Measurements from ENCODE around the gene PRKCE. TPM values are rescaled to one million over a fixed set of nuclear protein-coding genes. Genes with fewer than 3 reads are reported as not detected.

PRKCE gene
- total RNA-seq, 1 experiment from 2014 or later: 14.8 TPM

DNA sequence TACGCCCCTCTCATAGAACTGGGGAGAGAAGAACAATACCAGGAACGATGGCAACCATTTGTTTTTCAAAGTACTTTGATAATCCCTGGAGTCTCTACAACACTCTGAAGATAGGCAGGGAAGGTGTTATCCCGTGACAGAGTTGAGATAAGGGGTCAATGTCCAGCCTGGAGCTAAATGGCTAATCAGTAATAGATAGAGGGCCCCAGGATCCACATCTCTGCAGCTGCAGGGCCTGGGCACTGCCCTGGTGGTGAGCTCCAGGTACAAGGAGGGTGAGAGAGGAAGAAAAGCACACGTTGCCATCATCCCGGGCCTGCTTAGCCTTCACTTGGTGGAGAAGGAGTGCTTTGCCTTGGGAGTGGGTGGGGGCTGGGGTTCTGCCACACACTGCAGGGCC is 260.6 kb downstream of the PRKCE start (continued):
- TF ChIP-seq, protein P1, sequence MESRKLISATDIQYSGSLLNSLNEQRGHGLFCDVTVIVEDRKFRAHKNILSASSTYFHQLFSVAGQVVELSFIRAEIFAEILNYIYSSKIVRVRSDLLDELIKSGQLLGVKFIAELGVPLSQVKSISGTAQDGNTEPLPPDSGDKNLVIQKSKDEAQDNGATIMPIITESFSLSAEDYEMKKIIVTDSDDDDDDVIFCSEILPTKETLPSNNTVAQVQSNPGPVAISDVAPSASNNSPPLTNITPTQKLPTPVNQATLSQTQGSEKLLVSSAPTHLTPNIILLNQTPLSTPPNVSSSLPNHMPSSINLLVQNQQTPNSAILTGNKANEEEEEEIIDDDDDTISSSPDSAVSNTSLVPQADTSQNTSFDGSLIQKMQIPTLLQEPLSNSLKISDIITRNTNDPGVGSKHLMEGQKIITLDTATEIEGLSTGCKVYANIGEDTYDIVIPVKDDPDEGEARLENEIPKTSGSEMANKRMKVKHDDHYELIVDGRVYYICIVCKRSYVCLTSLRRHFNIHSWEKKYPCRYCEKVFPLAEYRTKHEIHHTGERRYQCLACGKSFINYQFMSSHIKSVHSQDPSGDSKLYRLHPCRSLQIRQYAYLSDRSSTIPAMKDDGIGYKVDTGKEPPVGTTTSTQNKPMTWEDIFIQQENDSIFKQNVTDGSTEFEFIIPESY (IDR thresholded peaks at IDR 0.05; ENCODE audit: extremely low read depth, insufficient replicate concordance, low read length): no peak

DNA sequence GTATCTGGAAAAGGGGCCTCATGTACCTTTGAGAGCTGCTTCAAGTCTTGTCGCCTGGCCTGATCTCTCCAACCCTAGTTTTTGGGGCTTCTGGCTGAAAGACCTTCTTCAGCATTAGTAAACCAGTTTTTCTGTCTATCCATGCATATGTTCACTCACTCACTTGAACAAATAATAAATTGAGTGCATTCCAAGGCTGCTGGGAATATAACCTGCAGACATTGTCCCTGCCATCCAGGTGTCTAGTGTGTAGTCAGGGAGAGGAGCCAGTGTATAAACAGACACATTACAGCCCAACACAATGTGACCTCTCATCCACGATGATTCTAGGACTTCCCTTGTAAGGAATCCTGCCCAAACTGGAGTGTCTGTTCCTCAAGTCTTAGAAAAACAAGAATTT is 262.1 kb downstream of the PRKCE start:
- Histone ChIP-seq H3K27ac (ENCODE audit: low read depth, low read length) (no peak overlapping the region), H3K9ac (ENCODE audit: low read length) (no peak overlapping the region), H3K4me1 (ENCODE audit: control insufficient read depth in 1 of 2, insufficient read depth in 2 of 2, low read length in 2 of 2) (peaks cover 8 to 22% of the 10 kb centered on the region in 2 experiments), H3K36me3 (ENCODE audit: control insufficient read depth in 1 of 2, insufficient read depth in 2 of 2, low read length in 2 of 2) (no peaks in the 10 kb centered on the region), H3K4me2 (ENCODE audit: low read length) (no peak overlapping the region), H3K4me3 (replicated peaks in 1 of 2; ENCODE audit: low read depth in 1 of 2, low read length in 2 of 2) (no peak overlapping the region), H2AFZ (ENCODE audit: low read depth, low read length, poor library complexity, severe bottlenecking) (no peak overlapping the region), H3K27me3 (ENCODE audit: insufficient read depth, low read length) (no peaks in the 10 kb centered on the region), H3K9me2 (ENCODE audit: insufficient read depth) (no peaks in the 10 kb centered on the region), H4K20me1 (ENCODE audit: insufficient read depth) (no peaks in the 10 kb centered on the region), H3K9me3 (ENCODE audit: control insufficient read depth in 1 of 2, insufficient read depth in 1 of 2, low read depth in 1 of 2, low read length in 2 of 2) (no peaks in the 10 kb centered on the region), H3K79me2 (ENCODE audit: insufficient read depth, low read length) (no peaks in the 10 kb centered on the region)
- BruUV-seq (replicated peaks): no TSS peak
- no peak for TF ChIP-seq ZNF274 (IDR thresholded peaks at IDR 0.05; ENCODE audit: low read depth, low read length)
- no peak for TF ChIP-seq EZH2phosphoT487 (IDR thresholded peaks at IDR 0.05; ENCODE audit: borderline replicate concordance)
- no peak for TF ChIP-seq SIN3A (IDR thresholded peaks at IDR 0.05; ENCODE audit: low read depth)
- TF ChIP-seq RAD21 (IDR thresholded peaks at IDR 0.05; ENCODE audit: low read depth): no peak
- TF ChIP-seq CEBPB (IDR thresholded peaks at IDR 0.05; ENCODE audit: low read depth): no peak
- TF ChIP-seq FOSL1 (IDR thresholded peaks at IDR 0.05; ENCODE audit: low read depth): no peak
- TF ChIP-seq, protein P2, sequence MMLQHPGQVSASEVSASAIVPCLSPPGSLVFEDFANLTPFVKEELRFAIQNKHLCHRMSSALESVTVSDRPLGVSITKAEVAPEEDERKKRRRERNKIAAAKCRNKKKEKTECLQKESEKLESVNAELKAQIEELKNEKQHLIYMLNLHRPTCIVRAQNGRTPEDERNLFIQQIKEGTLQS (IDR thresholded peaks at IDR 0.05): no peak
- TF ChIP-seq, protein P3, sequence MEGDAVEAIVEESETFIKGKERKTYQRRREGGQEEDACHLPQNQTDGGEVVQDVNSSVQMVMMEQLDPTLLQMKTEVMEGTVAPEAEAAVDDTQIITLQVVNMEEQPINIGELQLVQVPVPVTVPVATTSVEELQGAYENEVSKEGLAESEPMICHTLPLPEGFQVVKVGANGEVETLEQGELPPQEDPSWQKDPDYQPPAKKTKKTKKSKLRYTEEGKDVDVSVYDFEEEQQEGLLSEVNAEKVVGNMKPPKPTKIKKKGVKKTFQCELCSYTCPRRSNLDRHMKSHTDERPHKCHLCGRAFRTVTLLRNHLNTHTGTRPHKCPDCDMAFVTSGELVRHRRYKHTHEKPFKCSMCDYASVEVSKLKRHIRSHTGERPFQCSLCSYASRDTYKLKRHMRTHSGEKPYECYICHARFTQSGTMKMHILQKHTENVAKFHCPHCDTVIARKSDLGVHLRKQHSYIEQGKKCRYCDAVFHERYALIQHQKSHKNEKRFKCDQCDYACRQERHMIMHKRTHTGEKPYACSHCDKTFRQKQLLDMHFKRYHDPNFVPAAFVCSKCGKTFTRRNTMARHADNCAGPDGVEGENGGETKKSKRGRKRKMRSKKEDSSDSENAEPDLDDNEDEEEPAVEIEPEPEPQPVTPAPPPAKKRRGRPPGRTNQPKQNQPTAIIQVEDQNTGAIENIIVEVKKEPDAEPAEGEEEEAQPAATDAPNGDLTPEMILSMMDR (IDR thresholded peaks at IDR 0.05 in 2 of 3, conservative IDR thresholded peaks at IDR 0.05 in 1 of 3; ENCODE audit: borderline replicate concordance in 1 of 3, insufficient read depth in 1 of 3, low read depth in 2 of 3, low read length in 2 of 3): no peak
- TF ChIP-seq, protein P1 (IDR thresholded peaks at IDR 0.05; ENCODE audit: extremely low read depth, insufficient replicate concordance, low read length): no peak
- TF ChIP-seq TCF7L2 (IDR thresholded peaks at IDR 0.05; ENCODE audit: borderline replicate concordance, extremely low read depth, insufficient read depth, insufficient read length): no peak
- no peak for TF ChIP-seq ELF1 (IDR thresholded peaks at IDR 0.05; ENCODE audit: borderline replicate concordance, low read depth)
- no peak for TF ChIP-seq CBX3 (IDR thresholded peaks at IDR 0.05; ENCODE audit: low read depth)
- TF ChIP-seq YY1 (IDR thresholded peaks at IDR 0.05; ENCODE audit: extremely low read depth, insufficient replicate concordance, low read depth, low read length): no peak
- TF ChIP-seq, protein P4, sequence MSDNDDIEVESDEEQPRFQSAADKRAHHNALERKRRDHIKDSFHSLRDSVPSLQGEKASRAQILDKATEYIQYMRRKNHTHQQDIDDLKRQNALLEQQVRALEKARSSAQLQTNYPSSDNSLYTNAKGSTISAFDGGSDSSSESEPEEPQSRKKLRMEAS (IDR thresholded peaks at IDR 0.05): no peak
- no peak for TF ChIP-seq SP1 (IDR thresholded peaks at IDR 0.05; ENCODE audit: low read depth)
- ATAC-seq: no peak
- intact Hi-C loops (cut with micrococcal nuclease): no loop called here
- POLR2A ChIA-PET: interaction anchor here (0.7 kb wide), 1 partner anchor 46 kb away, joined by 5 read pairs; no protein-coding TSS in a partner anchor
- RAD21 ChIA-PET (ENCODE audit: low non-redundant PET in 1 of 2, low total read pairs in 2 of 2, uncharacterized antibody in 2 of 2, unreplicated experiment in 2 of 2): no interaction called here
- DNase-seq (ENCODE audit: low read depth, low spot score): no peak
- CTCF ChIA-PET: no interaction called here
